AG04449 (cell line): ENCODE data around the gene CRYL1.

Experiments
- CTCF ChIA-PET: fragments of 350-600 bp; formaldehyde crosslinking; extraction: SDS; loops from one replicate; lab custom pipeline; 2021; ENCODE audit warnings: antibody characterized with exemption; lab: Yijun Ruan, JAX
- POLR2A ChIA-PET: fragments of 400-600, 350-600 bp; formaldehyde crosslinking; extraction: SDS; loops from one replicate; lab custom pipeline; 2020; ENCODE audit warnings: antibody characterized with exemption, inconsistent platforms; lab: Yijun Ruan, JAX
- DNase-seq: peaks from one replicate; pipeline ENCODE4 v3.0.0-alpha.2; 2010; ENCODE audit warnings: low read depth, low spot score
- H3K4me3 ChIP-seq: 2 replicates; pipeline ENCODE4 v1.5.1; 2011; ENCODE audit warnings: low read depth, mild to moderate bottlenecking, control low read depth, low read length
- CTCF ChIP-seq: IDR thresholded peaks from one replicate; pipeline ENCODE4 v1.5.1; 2011; ENCODE audit warnings: mild to moderate bottlenecking, moderate library complexity, low read length, control low read depth, inconsistent platforms; ENCODE audit not compliant: insufficient read depth; ENCODE audit errors: missing control alignments

Gene CRYL1

GRCh38 chr13:20393273-20394168, 132.1 kb downstream of the CRYL1 start:
- no peak for TF ChIP-seq CTCF
- H3K4me3 ChIP-seq: no peak overlapping the region
- no peak for DNase-seq
- ChIA-PET CTCF (no interaction called here), POLR2A (no interaction called here)

GRCh38 chr13:20392530-20392929, 133.1 kb downstream of the CRYL1 start:
- no peak for DNase-seq
- H3K4me3 ChIP-seq: no peak overlapping the region
- CTCF ChIA-PET: no interaction called here
- POLR2A ChIA-PET: no interaction called here
- no peak for TF ChIP-seq CTCF

- no peak for DNase-seq
- no peak overlapping the region for H3K4me3 ChIP-seq
- no peak for TF ChIP-seq CTCF
- ChIA-PET POLR2A (no interaction called here), CTCF (no interaction called here)
These were observed 133.8 kb downstream of the CRYL1 start for GRCh38 chr13:20391597-20392452.

GRCh38 chr13:20390526-20391175, 135.0 kb downstream of the CRYL1 start:
- ChIA-PET POLR2A (no interaction called here), CTCF (no interaction called here)
- no peak for DNase-seq
- no peak overlapping the region for H3K4me3 ChIP-seq
- no peak for TF ChIP-seq CTCF

- TF ChIP-seq CTCF: no peak
- POLR2A ChIA-PET: no interaction called here
- CTCF ChIA-PET: no interaction called here
These were observed 135.7 kb downstream of the CRYL1 start for GRCh38 chr13:20389696-20390525.

More at GRCh38 chr13:20389696-20390525, 135.7 kb downstream of the CRYL1 start:
- no peak for DNase-seq
- H3K4me3 ChIP-seq: no peak overlapping the region
